SK-N-SH (cell line): Measurements from ENCODE around the gene PLEKHG5. TPM values are rescaled to one million over a fixed set of nuclear protein-coding genes. Genes with fewer than 3 reads are reported as not detected.

ENCODE experiments used
- CTCF ChIA-PET: fragments of 300-600, 350-600 bp; formaldehyde crosslinking; extraction: SDS; loops from one replicate; lab custom pipeline; 2021; lab: Yijun Ruan, JAX
- POLR2A ChIA-PET: fragments of 350-600 bp; sonication (Branson Sonifier 250); formaldehyde crosslinking; extraction: SDS; loops from one replicate; lab custom pipeline; 2020; ENCODE audit warnings: antibody characterized with exemption, inconsistent platforms; lab: Yijun Ruan, JAX
- DNase-seq: peaks from one replicate; pipeline ENCODE4 v3.0.0; 2012
- H2AFZ ChIP-seq: fragments of 200-600 bp; sonication (generic); 2 replicates; pipeline ENCODE4 v1.8.1; 2016; ENCODE audit warnings: antibody characterized with exemption, mild to moderate bottlenecking, low read depth
- H3F3A ChIP-seq: fragments of 200-600 bp; sonication (generic); replicated peaks from 2 replicates; pipeline ENCODE3; 2016; ENCODE audit warnings: antibody characterized with exemption, mild to moderate bottlenecking; ENCODE audit not compliant: insufficient read depth
- H3K27ac ChIP-seq, 2 experiments: fragments of 200-500 bp in 1 of 2; fragments of 200-600 bp in 1 of 2; sonication (Bioruptor generic) in 1 of 2; sonication (generic), shearing (Covaris generic) in 1 of 2; 2 replicates each; pipeline versions ENCODE4 v1.5.1 to v1.6.1; 2014 to 2016; ENCODE audit warnings: low read depth in 2 of 2, inconsistent platforms in 1 of 2, low read length in 1 of 2, mild to moderate bottlenecking in 1 of 2, mixed read lengths in 1 of 2
- H3K27me3 ChIP-seq: fragments of 200-600 bp; sonication (generic), shearing (Covaris generic); 2 replicates; pipeline ENCODE4 v1.6.1; 2016; ENCODE audit warnings: mixed run types; ENCODE audit not compliant: insufficient read depth
- H3K36me3 ChIP-seq, 2 experiments: fragments of 200-500 bp in 1 of 2; fragments of 200-600 bp in 1 of 2; sonication (Bioruptor generic) in 1 of 2; sonication (generic) in 1 of 2; replicated peaks in 1 of 2; 2 replicates each; pipeline versions ENCODE3 to v1.5.1; 2014 to 2016; ENCODE audit warnings: low read length in 1 of 2, mild to moderate bottlenecking in 1 of 2; ENCODE audit not compliant: insufficient read depth in 2 of 2, control insufficient read depth in 1 of 2
- H3K4me1 ChIP-seq, 2 experiments: fragments of 200-500 bp in 1 of 2; fragments of 200-600 bp in 1 of 2; sonication (Bioruptor generic) in 1 of 2; sonication (generic), shearing (Covaris generic) in 1 of 2; 2 replicates each; pipeline versions ENCODE4 v1.5.1 to v1.6.1; 2014 to 2016; ENCODE audit warnings: low read depth in 1 of 2, low read length in 1 of 2, mixed run types in 1 of 2; ENCODE audit not compliant: insufficient read depth in 2 of 2, control insufficient read depth in 1 of 2
- H3K4me2 ChIP-seq: fragments of 200-600 bp; sonication (generic), shearing (Covaris generic); 2 replicates; pipeline ENCODE4 v1.6.1; 2017; ENCODE audit warnings: mixed run types
- H3K4me3 ChIP-seq, 2 experiments: fragments of 200-500 bp in 1 of 2; fragments of 200-600 bp in 1 of 2; sonication (Bioruptor generic) in 1 of 2; sonication (generic), shearing (Covaris generic) in 1 of 2; 2 replicates each; pipeline versions ENCODE4 v1.5.1 to v1.8.1; 2014 to 2016; ENCODE audit warnings: low read depth in 2 of 2, inconsistent platforms in 1 of 2, low read length in 1 of 2, mild to moderate bottlenecking in 1 of 2, mixed read lengths in 1 of 2, moderate library complexity in 1 of 2
- H3K79me2 ChIP-seq: fragments of 200-600 bp; sonication (generic); 2 replicates; pipeline ENCODE4 v1.8.1; 2017; ENCODE audit warnings: mild to moderate bottlenecking; ENCODE audit not compliant: insufficient read depth
- H3K9ac ChIP-seq: fragments of 200-600 bp; sonication (generic); 2 replicates; pipeline ENCODE4 v1.6.1; 2017; ENCODE audit warnings: mixed run types
- H3K9me2 ChIP-seq: fragments of 200-600 bp; sonication (generic); 2 replicates; pipeline ENCODE4 v1.6.1; 2017; ENCODE audit warnings: mixed run types
- H3K9me3 ChIP-seq: fragments of 200-600 bp; sonication (generic); 2 replicates; pipeline ENCODE4 v1.6.1; 2017; ENCODE audit warnings: mixed run types, mild to moderate bottlenecking, moderate library complexity
- H4K20me1 ChIP-seq: fragments of 200-600 bp; sonication (generic); 2 replicates; pipeline ENCODE4 v1.6.1; 2017; ENCODE audit warnings: mild to moderate bottlenecking, mixed run types; ENCODE audit not compliant: insufficient read depth
- ELF1 ChIP-seq: IDR thresholded peaks from 2 replicates; pipeline ENCODE4 v1.4.0; 2012
- EP300 ChIP-seq, 2 experiments: IDR thresholded peaks; 2 replicates each; pipeline versions ENCODE4 v1.4.0 to v1.6.1; 2012; ENCODE audit warnings: borderline replicate concordance in 1 of 2, low read depth in 1 of 2, low read length in 1 of 2
- GATA2 ChIP-seq: sonication (generic); formaldehyde crosslinking; IDR thresholded peaks from 2 replicates; pipeline ENCODE4 v1.5.0; 2020; ENCODE audit warnings: mild to moderate bottlenecking, missing genetic modification reagents
- POLR2AphosphoS5 ChIP-seq: IDR thresholded peaks from 2 replicates; pipeline ENCODE4 v1.6.1; 2012; ENCODE audit warnings: low read depth, low read length
- RCOR1 ChIP-seq: fragments of 150-350 bp; IDR thresholded peaks from 2 replicates; pipeline ENCODE4 v1.6.1; 2017; ENCODE audit warnings: antibody characterized with exemption, low read length
- RFX5 ChIP-seq: IDR thresholded peaks from 2 replicates; pipeline ENCODE4 v1.6.1; 2012; ENCODE audit warnings: mild to moderate bottlenecking, improper control_type of control experiment, low read length
- RXRA ChIP-seq: IDR thresholded peaks from 2 replicates; pipeline ENCODE4 v1.4.0; 2012; ENCODE audit warnings: low read depth, mild to moderate bottlenecking, borderline replicate concordance
- SMC3 ChIP-seq: IDR thresholded peaks from 2 replicates; pipeline ENCODE4 v1.6.1; 2012; ENCODE audit warnings: low read depth, low read length, improper control_type of control experiment
- TAF1 ChIP-seq: IDR thresholded peaks from 2 replicates; pipeline ENCODE4 v1.6.1; 2012; ENCODE audit warnings: low read depth, mild to moderate bottlenecking, low read length, moderate library complexity, borderline replicate concordance
- YY1 ChIP-seq: IDR thresholded peaks from 2 replicates; pipeline ENCODE4 v1.4.0; 2012; ENCODE audit warnings: low read depth, mild to moderate bottlenecking
- WGBS: methylation state at CpG from one replicate; pipeline ENCODE4 v1.1.6; 2017; ENCODE audit warnings: low lambda C conversion rate; 5-methylcytosine and 5-hydroxymethylcytosine counted together
- polyA plus RNA-seq, 3 experiments: library from polyadenylated mRNA; depleted of rRNA; stranded (reverse); fragments of >200 nt; gene quantifications; 2 replicates each; pipeline ENCODE4 v1.2.3, GENCODE V29; 2012
- TF ChIP-seq, protein P1 (sequence below): IDR thresholded peaks from 2 replicates; pipeline ENCODE4 v1.4.0; 2012; ENCODE audit warnings: low read depth, borderline replicate concordance
- TF ChIP-seq, protein P2 (sequence below): fragments of 150-350 bp; IDR thresholded peaks from 2 replicates; pipeline ENCODE4 v1.6.1; 2016; ENCODE audit warnings: mild to moderate bottlenecking, low read depth, low read length
- TF ChIP-seq, protein P3 (sequence below): IDR thresholded peaks from 2 replicates; pipeline ENCODE4 v1.6.1; 2012; ENCODE audit warnings: mild to moderate bottlenecking, low read depth, low read length, moderate library complexity
- TF ChIP-seq, protein P4 (sequence below): fragments of 150-350 bp; IDR thresholded peaks from 2 replicates; pipeline ENCODE4 v1.6.1; 2017; ENCODE audit warnings: antibody characterized with exemption, low read length, low read depth, borderline replicate concordance
- TF ChIP-seq, protein P5 (sequence below): IDR thresholded peaks from 2 replicates; pipeline ENCODE4 v1.4.0; 2012; ENCODE audit warnings: low read depth, borderline replicate concordance
- TF ChIP-seq, protein P6 (sequence below): IDR thresholded peaks from 2 replicates; pipeline ENCODE4 v1.4.0; 2012; ENCODE audit warnings: low read depth

Gene PLEKHG5
- polyA plus RNA-seq, 1 of the 3 experiments (the other 2 are of a cell fraction): 14.9 TPM

DNA sequence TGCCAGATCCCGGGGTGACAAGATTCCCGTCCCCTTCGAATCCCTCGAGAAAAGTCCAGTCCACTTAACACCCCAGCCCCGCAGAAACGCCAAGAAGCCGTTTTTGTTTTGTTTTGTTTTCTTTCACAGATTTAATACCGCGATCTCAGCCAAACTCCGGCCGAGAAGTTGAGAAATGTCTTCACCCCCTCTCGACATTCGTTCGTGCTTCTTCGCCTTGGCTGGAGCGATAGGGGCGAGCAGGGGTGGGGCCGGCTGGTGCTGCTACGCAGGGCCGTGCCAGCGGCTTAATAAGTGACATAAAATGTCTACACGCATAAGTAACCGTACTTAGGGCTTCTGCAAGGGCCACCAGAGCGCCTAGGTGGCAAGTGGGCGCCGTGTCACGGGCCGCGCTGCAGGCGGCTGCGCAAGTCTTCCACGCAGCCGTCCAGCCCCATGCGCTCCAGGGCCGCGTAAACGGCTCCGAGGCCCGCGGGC is 30.4 kb downstream of the PLEKHG5 start:
- WGBS: 95% methylated on average over 32 of the region's 40 CpGs
- H3K4me3 ChIP-seq: no peak overlapping the region

More for the DNA sequence above, 30.4 kb downstream of the PLEKHG5 start:
- Histone ChIP-seq H3K27me3 (no peaks in the 10 kb centered on the region; the same call in 1 of the 2 replicates), H3K9me2 (no peaks in the 10 kb centered on the region), H3K79me2 (no peaks in the 10 kb centered on the region), H3K4me1 (no peaks in the 10 kb centered on the region), H3K27ac (no peak overlapping the region), H3K9ac (no peak overlapping the region), H3F3A (no peaks in the 10 kb centered on the region), H2AFZ (no peak overlapping the region), H3K4me2 (no peak overlapping the region), H4K20me1 (no peaks in the 10 kb centered on the region), H3K36me3 (peaks cover 0 to 15% of the 10 kb centered on the region in 2 experiments), H3K9me3 (no peaks in the 10 kb centered on the region)
- TF ChIP-seq RXRA (no peak), EP300 (IDR thresholded peaks at IDR 0.05; ENCODE audit: borderline replicate concordance in 1 of 2, low read depth in 1 of 2, low read length in 1 of 2) (no peak), TAF1 (no peak), RCOR1 (no peak), YY1 (no peak), GATA2 (CRISPR knock-in tag) (no peak), POLR2AphosphoS5 (no peak), RFX5 (no peak), ELF1 (no peak), SMC3 (no peak)
- TF ChIP-seq, protein P1, sequence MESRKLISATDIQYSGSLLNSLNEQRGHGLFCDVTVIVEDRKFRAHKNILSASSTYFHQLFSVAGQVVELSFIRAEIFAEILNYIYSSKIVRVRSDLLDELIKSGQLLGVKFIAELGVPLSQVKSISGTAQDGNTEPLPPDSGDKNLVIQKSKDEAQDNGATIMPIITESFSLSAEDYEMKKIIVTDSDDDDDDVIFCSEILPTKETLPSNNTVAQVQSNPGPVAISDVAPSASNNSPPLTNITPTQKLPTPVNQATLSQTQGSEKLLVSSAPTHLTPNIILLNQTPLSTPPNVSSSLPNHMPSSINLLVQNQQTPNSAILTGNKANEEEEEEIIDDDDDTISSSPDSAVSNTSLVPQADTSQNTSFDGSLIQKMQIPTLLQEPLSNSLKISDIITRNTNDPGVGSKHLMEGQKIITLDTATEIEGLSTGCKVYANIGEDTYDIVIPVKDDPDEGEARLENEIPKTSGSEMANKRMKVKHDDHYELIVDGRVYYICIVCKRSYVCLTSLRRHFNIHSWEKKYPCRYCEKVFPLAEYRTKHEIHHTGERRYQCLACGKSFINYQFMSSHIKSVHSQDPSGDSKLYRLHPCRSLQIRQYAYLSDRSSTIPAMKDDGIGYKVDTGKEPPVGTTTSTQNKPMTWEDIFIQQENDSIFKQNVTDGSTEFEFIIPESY: no peak
- TF ChIP-seq, protein P2, sequence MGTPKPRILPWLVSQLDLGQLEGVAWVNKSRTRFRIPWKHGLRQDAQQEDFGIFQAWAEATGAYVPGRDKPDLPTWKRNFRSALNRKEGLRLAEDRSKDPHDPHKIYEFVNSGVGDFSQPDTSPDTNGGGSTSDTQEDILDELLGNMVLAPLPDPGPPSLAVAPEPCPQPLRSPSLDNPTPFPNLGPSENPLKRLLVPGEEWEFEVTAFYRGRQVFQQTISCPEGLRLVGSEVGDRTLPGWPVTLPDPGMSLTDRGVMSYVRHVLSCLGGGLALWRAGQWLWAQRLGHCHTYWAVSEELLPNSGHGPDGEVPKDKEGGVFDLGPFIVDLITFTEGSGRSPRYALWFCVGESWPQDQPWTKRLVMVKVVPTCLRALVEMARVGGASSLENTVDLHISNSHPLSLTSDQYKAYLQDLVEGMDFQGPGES: no peak
- TF ChIP-seq, protein P3, sequence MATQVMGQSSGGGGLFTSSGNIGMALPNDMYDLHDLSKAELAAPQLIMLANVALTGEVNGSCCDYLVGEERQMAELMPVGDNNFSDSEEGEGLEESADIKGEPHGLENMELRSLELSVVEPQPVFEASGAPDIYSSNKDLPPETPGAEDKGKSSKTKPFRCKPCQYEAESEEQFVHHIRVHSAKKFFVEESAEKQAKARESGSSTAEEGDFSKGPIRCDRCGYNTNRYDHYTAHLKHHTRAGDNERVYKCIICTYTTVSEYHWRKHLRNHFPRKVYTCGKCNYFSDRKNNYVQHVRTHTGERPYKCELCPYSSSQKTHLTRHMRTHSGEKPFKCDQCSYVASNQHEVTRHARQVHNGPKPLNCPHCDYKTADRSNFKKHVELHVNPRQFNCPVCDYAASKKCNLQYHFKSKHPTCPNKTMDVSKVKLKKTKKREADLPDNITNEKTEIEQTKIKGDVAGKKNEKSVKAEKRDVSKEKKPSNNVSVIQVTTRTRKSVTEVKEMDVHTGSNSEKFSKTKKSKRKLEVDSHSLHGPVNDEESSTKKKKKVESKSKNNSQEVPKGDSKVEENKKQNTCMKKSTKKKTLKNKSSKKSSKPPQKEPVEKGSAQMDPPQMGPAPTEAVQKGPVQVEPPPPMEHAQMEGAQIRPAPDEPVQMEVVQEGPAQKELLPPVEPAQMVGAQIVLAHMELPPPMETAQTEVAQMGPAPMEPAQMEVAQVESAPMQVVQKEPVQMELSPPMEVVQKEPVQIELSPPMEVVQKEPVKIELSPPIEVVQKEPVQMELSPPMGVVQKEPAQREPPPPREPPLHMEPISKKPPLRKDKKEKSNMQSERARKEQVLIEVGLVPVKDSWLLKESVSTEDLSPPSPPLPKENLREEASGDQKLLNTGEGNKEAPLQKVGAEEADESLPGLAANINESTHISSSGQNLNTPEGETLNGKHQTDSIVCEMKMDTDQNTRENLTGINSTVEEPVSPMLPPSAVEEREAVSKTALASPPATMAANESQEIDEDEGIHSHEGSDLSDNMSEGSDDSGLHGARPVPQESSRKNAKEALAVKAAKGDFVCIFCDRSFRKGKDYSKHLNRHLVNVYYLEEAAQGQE: no peak
- TF ChIP-seq, protein P4, sequence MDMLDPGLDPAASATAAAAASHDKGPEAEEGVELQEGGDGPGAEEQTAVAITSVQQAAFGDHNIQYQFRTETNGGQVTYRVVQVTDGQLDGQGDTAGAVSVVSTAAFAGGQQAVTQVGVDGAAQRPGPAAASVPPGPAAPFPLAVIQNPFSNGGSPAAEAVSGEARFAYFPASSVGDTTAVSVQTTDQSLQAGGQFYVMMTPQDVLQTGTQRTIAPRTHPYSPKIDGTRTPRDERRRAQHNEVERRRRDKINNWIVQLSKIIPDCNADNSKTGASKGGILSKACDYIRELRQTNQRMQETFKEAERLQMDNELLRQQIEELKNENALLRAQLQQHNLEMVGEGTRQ: no peak
- TF ChIP-seq, protein P5, sequence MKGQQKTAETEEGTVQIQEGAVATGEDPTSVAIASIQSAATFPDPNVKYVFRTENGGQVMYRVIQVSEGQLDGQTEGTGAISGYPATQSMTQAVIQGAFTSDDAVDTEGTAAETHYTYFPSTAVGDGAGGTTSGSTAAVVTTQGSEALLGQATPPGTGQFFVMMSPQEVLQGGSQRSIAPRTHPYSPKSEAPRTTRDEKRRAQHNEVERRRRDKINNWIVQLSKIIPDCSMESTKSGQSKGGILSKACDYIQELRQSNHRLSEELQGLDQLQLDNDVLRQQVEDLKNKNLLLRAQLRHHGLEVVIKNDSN: no peak
- TF ChIP-seq, protein P6, sequence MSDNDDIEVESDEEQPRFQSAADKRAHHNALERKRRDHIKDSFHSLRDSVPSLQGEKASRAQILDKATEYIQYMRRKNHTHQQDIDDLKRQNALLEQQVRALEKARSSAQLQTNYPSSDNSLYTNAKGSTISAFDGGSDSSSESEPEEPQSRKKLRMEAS: no peak
- DNase-seq: no peak
- ChIA-PET CTCF (interaction anchor here (1.3 to 1.8 kb wide), 3 partner anchors 15 to 62 kb away, joined by 5 to 8 read pairs (median 6); no protein-coding TSS in a partner anchor), POLR2A (no interaction called here)
